DOHH2 (cell line): ENCODE results near the gene NPFFR1.
"Not testable (repeated sequence)": the region's sequence is repeated elsewhere in the genome, so short reads cannot be mapped to it uniquely, and the experiment has no call there.

ENCODE experiments used
- H3F3A ChIP-seq: fragments of 200-600 bp; sonication (generic), shearing (Covaris generic); 2 replicates; pipeline ENCODE4 v1.6.0; 2016; ENCODE audit warnings: antibody characterized with exemption, mild to moderate bottlenecking; ENCODE audit not compliant: control insufficient read depth, insufficient read depth
- H3K27ac ChIP-seq: fragments of 200-600 bp; sonication (generic); 2 replicates; pipeline ENCODE4 v1.5.1; 2014; ENCODE audit warnings: low read depth, mild to moderate bottlenecking, low read length, moderate library complexity
- H3K27me3 ChIP-seq: fragments of 200-600 bp; sonication (generic); 2 replicates; pipeline ENCODE4 v1.6.1; 2014; ENCODE audit warnings: mild to moderate bottlenecking, low read length, mixed read lengths; ENCODE audit not compliant: control insufficient read depth
- H3K36me3 ChIP-seq: fragments of 200-600 bp; sonication (generic); 2 replicates; pipeline ENCODE4 v1.6.1; 2014; ENCODE audit warnings: mild to moderate bottlenecking, low read length, moderate library complexity, mixed read lengths; ENCODE audit not compliant: control insufficient read depth
- H3K4me1 ChIP-seq: fragments of 200-600 bp; sonication (generic); 2 replicates; pipeline ENCODE4 v1.6.1; 2014; ENCODE audit warnings: mild to moderate bottlenecking, low read length, mixed read lengths; ENCODE audit not compliant: control insufficient read depth
- H3K4me2 ChIP-seq: fragments of 200-600 bp; sonication (generic); 2 replicates; pipeline ENCODE4 v1.6.0; 2014; ENCODE audit warnings: mild to moderate bottlenecking, low read length, moderate library complexity
- H3K4me3 ChIP-seq: fragments of 200-600 bp; sonication (generic); 2 replicates; pipeline ENCODE4 v1.5.1; 2014; ENCODE audit warnings: mild to moderate bottlenecking, low read length, mixed read lengths
- H3K79me2 ChIP-seq: fragments of 200-600 bp; sonication (generic); 2 replicates; pipeline ENCODE4 v1.6.1; 2014; ENCODE audit warnings: mild to moderate bottlenecking, low read length, mixed read lengths; ENCODE audit not compliant: control insufficient read depth
- H3K9me2 ChIP-seq: fragments of 200-600 bp; sonication (generic); replicated peaks from 2 replicates; pipeline ENCODE4 v1.6.1; 2014; ENCODE audit warnings: mild to moderate bottlenecking, low read length, mixed read lengths; ENCODE audit not compliant: control insufficient read depth
- H3K9me3 ChIP-seq: fragments of 200-600 bp; sonication (generic); 2 replicates; pipeline ENCODE4 v1.6.1; 2014; ENCODE audit warnings: antibody characterized with exemption, low read length, mixed read lengths; ENCODE audit not compliant: control insufficient read depth, insufficient read depth
- H4K20me1 ChIP-seq: fragments of 200-600 bp; sonication (generic); 2 replicates; pipeline ENCODE4 v1.6.0; 2014; ENCODE audit warnings: low read depth, mild to moderate bottlenecking, antibody characterized with exemption, low read length, moderate library complexity; ENCODE audit not compliant: control insufficient read depth, insufficient read depth
- CTCF ChIP-seq: fragments of 200-600 bp; sonication (generic); IDR thresholded peaks from one replicate; pipeline ENCODE4 v1.5.1; 2014; ENCODE audit warnings: antibody characterized with exemption, mild to moderate bottlenecking, low read depth, low read length; ENCODE audit not compliant: poor library complexity, severe bottlenecking
- EZH2phosphoT487 ChIP-seq: fragments of 200-600 bp; sonication (generic); IDR thresholded peaks from 2 replicates; pipeline ENCODE4 v1.6.1; 2017; ENCODE audit warnings: borderline replicate concordance, mild to moderate bottlenecking, antibody characterized with exemption, low read length, moderate library complexity, mixed read lengths

Gene NPFFR1

GRCh38 chr10:70260734-70261133 is 23.1 kb downstream of the NPFFR1 start:
- Histone ChIP-seq H3K4me2 (no peak overlapping the region), H3K9me3 (peaks cover 10% of the 10 kb centered on the region), H4K20me1 (no peaks in the 10 kb centered on the region), H3K4me1 (no peaks in the 10 kb centered on the region), H3K79me2 (no peaks in the 10 kb centered on the region), H3K9me2 (no peaks in the 10 kb centered on the region), H3K27me3 (peaks cover 14% of the 10 kb centered on the region), H3F3A (no peaks in the 10 kb centered on the region), H3K27ac (no peak overlapping the region), H3K4me3 (no peak overlapping the region), H3K36me3 (no peaks in the 10 kb centered on the region)
- TF ChIP-seq EZH2phosphoT487, result no peak
- no peak for TF ChIP-seq CTCF

GRCh38 chr10:70260259-70260658 is 23.5 kb downstream of the NPFFR1 start:
- H3K36me3 ChIP-seq, result no peaks in the 10 kb centered on the region
- no peaks in the 10 kb centered on the region for H3F3A ChIP-seq
- no peak overlapping the region for H3K4me2 ChIP-seq
- H4K20me1 ChIP-seq, result no peaks in the 10 kb centered on the region
- H3K9me2 ChIP-seq, result no peaks in the 10 kb centered on the region
- H3K9me3 ChIP-seq, result peaks cover 10% of the 10 kb centered on the region
- peaks cover 17% of the 10 kb centered on the region for H3K27me3 ChIP-seq
- H3K4me1 ChIP-seq, result no peaks in the 10 kb centered on the region
- no peak overlapping the region for H3K27ac ChIP-seq
- no peaks in the 10 kb centered on the region for H3K79me2 ChIP-seq
- no peak overlapping the region for H3K4me3 ChIP-seq
- TF ChIP-seq EZH2phosphoT487, result no peak
- no peak for TF ChIP-seq CTCF

GRCh38 chr10:70258216-70258615 is 25.6 kb downstream of the NPFFR1 start:
- no peak overlapping the region for H3K27ac ChIP-seq

GRCh38 chr10:70257816-70258215 is 26.0 kb downstream of the NPFFR1 start:
- H4K20me1 ChIP-seq, H3K79me2 ChIP-seq, H3F3A ChIP-seq, H3K4me3 ChIP-seq, H3K36me3 ChIP-seq, H3K4me2 ChIP-seq, H3K9me3 ChIP-seq, H3K27ac ChIP-seq, H3K9me2 ChIP-seq, H3K4me1 ChIP-seq: not testable (repeated sequence)
- peaks cover 31% of the 10 kb centered on the region for H3K27me3 ChIP-seq

More at GRCh38 chr10:70258216-70258615, 25.6 kb downstream of the NPFFR1 start:
- TF ChIP-seq CTCF, result no peak
- TF ChIP-seq EZH2phosphoT487, result no peak
- H3K9me2 ChIP-seq, result no peaks in the 10 kb centered on the region
- H3K9me3 ChIP-seq, result peaks cover 10% of the 10 kb centered on the region
- no peaks in the 10 kb centered on the region for H3K4me1 ChIP-seq
- H3K4me3 ChIP-seq, result no peak overlapping the region
- no peaks in the 10 kb centered on the region for H3F3A ChIP-seq
- peaks cover 27% of the 10 kb centered on the region for H3K27me3 ChIP-seq
- no peak overlapping the region for H3K4me2 ChIP-seq
- no peaks in the 10 kb centered on the region for H3K36me3 ChIP-seq
- H4K20me1 ChIP-seq, result no peaks in the 10 kb centered on the region
- no peaks in the 10 kb centered on the region for H3K79me2 ChIP-seq
